Heart left ventricle (tissue), 16 donors: ENCODE results near the gene BUB1B. TPM values are rescaled to one million over a fixed set of nuclear protein-coding genes. Genes with fewer than 3 reads are reported as not detected.

Experiments
- ATAC-seq, 4 donors: fragments of 200-7000 bp; cut with Tn5 transposase; one replicate each; pipeline ENCODE4 v1.9.1; 2020 to 2022; ENCODE audit warnings: moderate library complexity in 4 of 4, mild to moderate bottlenecking in 3 of 4, moderate number of reproducible peaks in 1 of 4
- DNase-seq, 5 donors: peaks; one replicate each; pipeline ENCODE4 v3.0.0-alpha.2; 2020
- H3K27ac ChIP-seq, 12 donors: fragments of 200-600 bp; sonication (generic) in 4 of 12; one replicate each; pipeline versions ENCODE4 v1.5.0 to v1.8.0; 2016 to 2022; ENCODE audit warnings: mild to moderate bottlenecking in 2 of 12
- H3K27me3 ChIP-seq, 9 donors: fragments of 200-600 bp; sonication (generic) in 2 of 9; one replicate each; pipeline versions ENCODE4 v1.5.1 to v1.8.0; 2016 to 2022; ENCODE audit warnings: mild to moderate bottlenecking in 3 of 9
- H3K36me3 ChIP-seq, 9 donors: fragments of 200-600 bp; sonication (generic) in 2 of 9; one replicate each; pipeline versions ENCODE4 v1.5.0 to v1.8.0; 2018 to 2022; ENCODE audit warnings: mild to moderate bottlenecking in 2 of 9
- H3K4me1 ChIP-seq, 12 donors: fragments of 200-600 bp; sonication (generic) in 4 of 12; one replicate each; pipeline versions ENCODE4 v1.5.0 to v1.8.0; 2016 to 2022; ENCODE audit warnings: mild to moderate bottlenecking in 3 of 12
- H3K4me3 ChIP-seq, 12 donors: fragments of 200-600 bp; sonication (generic) in 4 of 12; one replicate each; pipeline versions ENCODE4 v1.5.0 to v1.8.0; 2017 to 2022; ENCODE audit warnings: mild to moderate bottlenecking in 9 of 12, moderate library complexity in 4 of 12
- H3K9me3 ChIP-seq, 12 donors: fragments of 200-600 bp; sonication (generic) in 4 of 12; one replicate each; pipeline versions ENCODE4 v1.5.0 to v1.8.0; 2016 to 2022; ENCODE audit warnings: mild to moderate bottlenecking in 1 of 12
- CTCF ChIP-seq, 12 donors: fragments of 200-600 bp; sonication (generic) in 4 of 12; IDR thresholded peaks; one replicate each; pipeline versions ENCODE4 v1.5.0 to v1.8.0; 2018 to 2022; ENCODE audit warnings: antibody characterized with exemption in 12 of 12, mild to moderate bottlenecking in 5 of 12
- POLR2A ChIP-seq, 2 donors: fragments of 450-650 bp; IDR thresholded peaks; one replicate each; pipeline ENCODE4 v1.6.1; 2017; ENCODE audit warnings: antibody characterized with exemption in 2 of 2, mild to moderate bottlenecking in 2 of 2, moderate library complexity in 2 of 2
- WGBS, 4 donors: extraction: QIAGEN DNeasy Blood & Tissue Kit in 2 of 4; methylation state at CpG; one replicate each; pipeline versions ENCODE4 v1.1.5 to v1.1.7; 2013 to 2018; 5-methylcytosine and 5-hydroxymethylcytosine counted together
- intact Hi-C, 10 donors: fragments of 100-400 bp; cut with DNase I; formaldehyde crosslinking; loops; one replicate each; pipeline versions ENCODE4 v1.11.1 to v1.14.2; 2022
- long read RNA-seq, 3 donors: library from polyadenylated mRNA; unstranded; transcript quantifications; one replicate each; pipeline ENCODE4 v2.0.0, GENCODE V29; 2020 to 2021
- polyA plus RNA-seq, 2 donors: library from polyadenylated mRNA; stranded (reverse); fragments of 200-250 nt; gene quantifications; one replicate each; pipeline ENCODE4 v1.2.3, GENCODE V29; 2013
- total RNA-seq, 9 donors: library from RNA; depleted of rRNA in 2 of 9; stranded (reverse); fragments of >200 nt in 2 of 9; fragmentation: NEBNext Ultra II Directional in 3 of 9; extraction: Animal tissue kit (Norgen Biotek cat#: 25700) in 3 of 9; gene quantifications; one replicate each; pipeline versions ENCODE4 v1.1.0 to v1.2.4, GENCODE V29; 2016 to 2023
- donor health status: ischemic (EF 13 %, LVEDD 7.1; RV severe dilation, severe dysfunction).
- donor health status: healthy with polysubstance abuse.
- donor health status: DM: no; HTN: yes; CAD: no.
- donor health status: DM: no; HTN: no; CAD: no.
- donor health status: ischemic (EF 25% LVEDD 6.9; RV normal size, moderate dysfunction).
- donor health status: ischemic (EF 25% LVEDD 5.7; RV mildly dilated, moderate dysfunction).
- donor health status: healthy.
- donor health status: DM: yes; HTN: yes; CAD: no.
- donor health status: ischemic (EF 35%, LVEDD 5.7; RV mildly dilated, moderate dysfunction).
- donor health status: nonischemic (EF 11% LVEDD 7.7; RV severe dilation, severe dysfunction).
- donor health status: DM: yes; HTN: yes; CAD: no.
- donor health status: PGD.
- donor health status: ischemic (EF 29% LVEDD 5.4; RV normal size, mild dysfunction).
- donor health status: nonischemic (EF 23%, LVEDD 6.1; RV moderate dilation, normal function).

BUB1B gene
- 1 to 10 TPM in 4 of 9 donors, under 1 TPM in 4, not detected in 1; 0.46 to 6.4 (median 1.2) TPM for total RNA-seq
- under 1 TPM; 0.11 to 0.14 TPM for polyA plus RNA-seq
- long read RNA-seq, donor 1, result 0 reads
- long read RNA-seq, donor 2, result 0 reads
- long read RNA-seq, donor 3, partial matches to known transcripts, result 0 of 1 reads
- long read RNA-seq, donor 3, other reads (novel, unspliced or antisense), result 0 of 1 reads

DNA sequence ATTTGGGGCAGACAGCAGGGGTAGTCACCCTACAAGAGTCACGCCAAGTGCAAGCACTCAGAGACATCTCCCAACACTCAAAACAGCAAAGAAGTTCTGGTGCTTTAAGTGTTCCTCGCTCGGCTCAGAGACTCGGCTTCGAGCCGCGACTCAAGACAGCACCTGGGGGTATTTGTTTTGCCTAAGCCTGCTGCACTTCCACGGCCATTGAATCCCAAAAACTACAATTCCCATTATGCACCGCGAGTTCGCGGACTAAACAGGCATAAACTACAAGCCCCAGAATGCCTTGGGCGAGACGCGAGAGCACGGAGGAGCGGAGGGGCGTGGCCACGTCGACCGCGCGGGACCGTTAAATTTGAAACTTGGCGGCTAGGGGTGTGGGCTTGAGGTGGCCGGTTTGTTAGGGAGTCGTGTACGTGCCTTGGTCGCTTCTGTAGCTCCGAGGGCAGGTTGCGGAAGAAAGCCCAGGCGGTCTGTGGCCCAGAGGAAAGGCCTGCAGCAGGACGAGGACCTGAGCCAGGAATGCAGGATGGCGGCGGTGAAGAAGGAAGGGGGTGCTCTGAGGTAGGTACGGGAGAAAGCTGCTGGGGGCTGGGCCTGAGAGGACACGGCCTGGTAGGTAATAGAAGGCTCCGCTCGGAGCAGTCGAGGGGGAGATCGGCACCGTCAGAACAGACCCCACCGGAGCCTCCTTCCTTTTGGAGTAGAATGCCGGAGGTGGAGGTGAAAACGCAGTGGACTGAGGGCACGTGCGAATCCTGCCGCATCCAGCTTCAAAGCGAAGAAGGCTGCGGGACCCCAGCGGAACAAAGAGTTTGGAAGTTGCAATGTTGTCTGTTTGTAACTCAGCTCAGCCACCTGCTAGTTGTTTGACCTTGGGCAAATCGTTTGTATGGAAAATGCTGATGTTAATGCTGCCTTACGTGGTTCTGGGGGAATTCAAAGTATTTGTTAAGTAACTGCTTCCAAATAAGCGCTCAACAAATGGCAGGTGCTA is at the start of gene BUB1B:
Gene BUB1B (plus strand): TSS at position 381 of the 1,000 bp plus-strand sequence. CDS start 152 bp downstream, at position 533.
- DNase-seq (peak; percentile 90 to 94 (median 92)), ATAC-seq (peak; percentile 98 to 99 (median 99))
- Histone ChIP-seq H3K27me3 (no peaks in the 10 kb centered on the region), H3K4me3 (peak within 1 kb of the TSS; percentile 24 to 70 (median 62)), H3K4me1 (peaks cover 0 to 12% (median 6%) of the 10 kb centered on the region in 12 donors), H3K36me3 (no peaks in the 10 kb centered on the region), H3K9me3 (no peaks in the 10 kb centered on the region), H3K27ac (no peak within 1 kb of the TSS)
- TF ChIP-seq CTCF (IDR thresholded peaks at IDR 0.05) (no peak), POLR2A (IDR thresholded peaks at IDR 0.05) (no peak)
- intact Hi-C loops, result loop anchor here in 6 of 10 donors (2.0 to 10.0 kb wide), 5 partner anchors 52 to 122 kb away; partner anchors contain the start of genes BMF (in 3 of the 6) and SRP14 (in 1 of the 6)
- 2 to 3% (median 2%) methylated on average over 51 to 54 of the region's 54 CpGs for WGBS, 4 donors

DNA sequence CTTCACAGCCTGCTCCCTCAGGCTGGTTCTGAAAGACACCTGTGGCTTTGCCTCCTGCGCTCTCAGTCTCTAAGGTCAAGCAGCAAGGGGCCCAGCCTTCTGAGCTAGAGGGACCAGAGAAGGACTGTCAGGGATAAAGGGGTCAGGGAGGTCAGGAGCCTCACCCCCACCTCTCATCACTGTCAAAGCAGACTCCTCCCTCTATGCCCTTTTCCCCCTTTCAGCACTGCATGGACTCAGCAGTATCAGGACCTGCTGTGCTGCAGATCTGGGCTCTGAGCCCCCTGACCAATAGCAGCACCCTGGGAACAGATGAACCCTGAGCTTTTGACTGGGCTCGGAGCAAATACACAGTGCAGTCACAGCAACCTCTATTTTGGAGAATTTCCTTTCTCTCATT is 49.0 kb upstream of the BUB1B start:
- ATAC-seq (no peak), DNase-seq (no peak)
- WGBS, 4 donors, result 80 to 100% (median 86%) methylated on average over 1 to 2 of the region's 2 CpGs
- Histone ChIP-seq H3K4me3 (no peak overlapping the region), H3K27me3 (peaks cover 0 to 4% (median 0%) of the 10 kb centered on the region in 9 donors), H3K9me3 (no peaks in the 10 kb centered on the region), H3K27ac (no peak overlapping the region), H3K36me3 (no peaks in the 10 kb centered on the region), H3K4me1 (peaks cover 0 to 25% (median 12%) of the 10 kb centered on the region in 12 donors)
- TF ChIP-seq POLR2A (IDR thresholded peaks at IDR 0.05), result no peak
- no peak for TF ChIP-seq CTCF (IDR thresholded peaks at IDR 0.05)
- intact Hi-C loops, result loop anchor here in 3 of 10 donors (5.0 to 10.0 kb wide), 3 partner anchors 40 to 163 kb away; no protein-coding TSS in a partner anchor

GRCh38 chr15:40112789-40113188 is 48.1 kb upstream of the BUB1B start:
- no peak for ATAC-seq

More at GRCh38 chr15:40112789-40113188, 48.1 kb upstream of the BUB1B start:
- H3K27me3 ChIP-seq, result peaks cover 0 to 4% (median 0%) of the 10 kb centered on the region in 9 donors
- 77 to 87% (median 81%) methylated on average over 24 of the region's 24 CpGs for WGBS, 4 donors
- peaks cover 0 to 18% (median 7%) of the 10 kb centered on the region in 12 donors for H3K4me1 ChIP-seq
- DNase-seq, result no peak
- no peak overlapping the region for H3K4me3 ChIP-seq
- H3K36me3 ChIP-seq, result no peaks in the 10 kb centered on the region
- no peak for TF ChIP-seq POLR2A (IDR thresholded peaks at IDR 0.05)
- TF ChIP-seq CTCF (IDR thresholded peaks at IDR 0.05), result no peak
- H3K27ac ChIP-seq, result no peak overlapping the region
- intact Hi-C loops, result loop anchor here in 3 of 10 donors (5.0 to 10.0 kb wide), 3 partner anchors 40 to 162 kb away; no protein-coding TSS in a partner anchor
- no peaks in the 10 kb centered on the region for H3K9me3 ChIP-seq
